ENCODE measurements around the gene PREX1.

DNA sequence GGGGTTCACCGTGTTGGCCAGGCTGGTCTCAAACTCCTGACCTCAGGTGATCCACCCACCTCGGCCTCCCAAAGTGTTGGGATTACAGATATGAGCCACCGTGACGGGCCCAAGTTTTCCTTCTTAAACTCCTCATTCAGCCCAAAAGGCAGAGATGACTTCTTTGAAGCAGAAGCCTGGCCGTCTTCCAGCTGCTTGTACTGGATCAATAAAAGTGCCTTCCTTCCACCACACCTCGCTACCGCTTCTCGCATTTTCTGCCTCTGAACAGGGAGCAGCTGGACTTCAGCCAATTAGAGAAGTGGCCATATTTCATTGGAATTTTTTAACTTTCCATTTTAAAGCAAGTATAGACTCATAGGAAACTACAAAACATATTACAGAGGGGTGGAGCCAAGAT, 241.1 kb downstream of the PREX1 start:
- TF ChIP-seq, protein P1, sequence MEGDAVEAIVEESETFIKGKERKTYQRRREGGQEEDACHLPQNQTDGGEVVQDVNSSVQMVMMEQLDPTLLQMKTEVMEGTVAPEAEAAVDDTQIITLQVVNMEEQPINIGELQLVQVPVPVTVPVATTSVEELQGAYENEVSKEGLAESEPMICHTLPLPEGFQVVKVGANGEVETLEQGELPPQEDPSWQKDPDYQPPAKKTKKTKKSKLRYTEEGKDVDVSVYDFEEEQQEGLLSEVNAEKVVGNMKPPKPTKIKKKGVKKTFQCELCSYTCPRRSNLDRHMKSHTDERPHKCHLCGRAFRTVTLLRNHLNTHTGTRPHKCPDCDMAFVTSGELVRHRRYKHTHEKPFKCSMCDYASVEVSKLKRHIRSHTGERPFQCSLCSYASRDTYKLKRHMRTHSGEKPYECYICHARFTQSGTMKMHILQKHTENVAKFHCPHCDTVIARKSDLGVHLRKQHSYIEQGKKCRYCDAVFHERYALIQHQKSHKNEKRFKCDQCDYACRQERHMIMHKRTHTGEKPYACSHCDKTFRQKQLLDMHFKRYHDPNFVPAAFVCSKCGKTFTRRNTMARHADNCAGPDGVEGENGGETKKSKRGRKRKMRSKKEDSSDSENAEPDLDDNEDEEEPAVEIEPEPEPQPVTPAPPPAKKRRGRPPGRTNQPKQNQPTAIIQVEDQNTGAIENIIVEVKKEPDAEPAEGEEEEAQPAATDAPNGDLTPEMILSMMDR (IDR thresholded peaks at IDR 0.05) = no peak
- TF ChIP-seq POLR2AphosphoS5 (IDR thresholded peaks at IDR 0.05; ENCODE audit: low read depth, low read length) (no peak), TCF7L2 (IDR thresholded peaks at IDR 0.05; ENCODE audit: low read depth, low read length) (no peak)
- TF ChIP-seq, protein P2, sequence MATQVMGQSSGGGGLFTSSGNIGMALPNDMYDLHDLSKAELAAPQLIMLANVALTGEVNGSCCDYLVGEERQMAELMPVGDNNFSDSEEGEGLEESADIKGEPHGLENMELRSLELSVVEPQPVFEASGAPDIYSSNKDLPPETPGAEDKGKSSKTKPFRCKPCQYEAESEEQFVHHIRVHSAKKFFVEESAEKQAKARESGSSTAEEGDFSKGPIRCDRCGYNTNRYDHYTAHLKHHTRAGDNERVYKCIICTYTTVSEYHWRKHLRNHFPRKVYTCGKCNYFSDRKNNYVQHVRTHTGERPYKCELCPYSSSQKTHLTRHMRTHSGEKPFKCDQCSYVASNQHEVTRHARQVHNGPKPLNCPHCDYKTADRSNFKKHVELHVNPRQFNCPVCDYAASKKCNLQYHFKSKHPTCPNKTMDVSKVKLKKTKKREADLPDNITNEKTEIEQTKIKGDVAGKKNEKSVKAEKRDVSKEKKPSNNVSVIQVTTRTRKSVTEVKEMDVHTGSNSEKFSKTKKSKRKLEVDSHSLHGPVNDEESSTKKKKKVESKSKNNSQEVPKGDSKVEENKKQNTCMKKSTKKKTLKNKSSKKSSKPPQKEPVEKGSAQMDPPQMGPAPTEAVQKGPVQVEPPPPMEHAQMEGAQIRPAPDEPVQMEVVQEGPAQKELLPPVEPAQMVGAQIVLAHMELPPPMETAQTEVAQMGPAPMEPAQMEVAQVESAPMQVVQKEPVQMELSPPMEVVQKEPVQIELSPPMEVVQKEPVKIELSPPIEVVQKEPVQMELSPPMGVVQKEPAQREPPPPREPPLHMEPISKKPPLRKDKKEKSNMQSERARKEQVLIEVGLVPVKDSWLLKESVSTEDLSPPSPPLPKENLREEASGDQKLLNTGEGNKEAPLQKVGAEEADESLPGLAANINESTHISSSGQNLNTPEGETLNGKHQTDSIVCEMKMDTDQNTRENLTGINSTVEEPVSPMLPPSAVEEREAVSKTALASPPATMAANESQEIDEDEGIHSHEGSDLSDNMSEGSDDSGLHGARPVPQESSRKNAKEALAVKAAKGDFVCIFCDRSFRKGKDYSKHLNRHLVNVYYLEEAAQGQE (IDR thresholded peaks at IDR 0.05; ENCODE audit: insufficient read depth in 1 of 2, low read depth in 2 of 2, low read length in 1 of 2) = no peak

Data from Panc1 (cell line).